NCI-H1436 (cell line): ENCODE results near the gene KRTAP1-4.
"Not testable (repeated sequence)": the region's sequence is repeated elsewhere in the genome, so short reads cannot be mapped to it uniquely, and the experiment has no call there.

Source experiments
- DNase-seq: peaks from one replicate; lab custom pipeline; 2025; lab: John Stamatoyannopoulos, UW

The KRTAP1-4 gene

GRCh38 chr17:41046735-41047465 is 16.9 kb upstream of the KRTAP1-4 start, which contains the start of gene KRTAP2-1:
Gene KRTAP2-1 (minus strand): TSS chr17:41047316. CDS start chr17:41047267, 49 bp downstream.
- DNase-seq: not testable (repeated sequence)

- no peak for DNase-seq
These were observed 13.0 kb upstream of the KRTAP1-4 start for GRCh38 chr17:41042953-41043352.

- DNase-seq: not testable (repeated sequence)
These were observed 11.0 kb upstream of the KRTAP1-4 start, which contains the start of gene KRTAP1-1 for GRCh38 chr17:41040783-41041571. Gene KRTAP1-1 (minus strand): TSS chr17:41041450. CDS start chr17:41041397, 53 bp downstream.

GRCh38 chr17:41037853-41038350 is 7.9 kb upstream of the KRTAP1-4 start:
- no peak for DNase-seq

- not testable (repeated sequence) for DNase-seq
These were observed 4.4 kb upstream of the KRTAP1-4 start, which contains the start of gene KRTAP1-3 for GRCh38 chr17:41034346-41034935. Gene KRTAP1-3 (minus strand): TSS chr17:41034874. CDS start chr17:41034821, 53 bp downstream.

GRCh38 chr17:41026715-41027471 is 3.1 kb downstream of the KRTAP1-4 start, which contains the start of gene KRTAP1-5:
Gene KRTAP1-5 (minus strand): TSS chr17:41027208. CDS start chr17:41027155, 53 bp downstream.
- no peak for DNase-seq

- no peak for DNase-seq
These were observed 5.3 kb downstream of the KRTAP1-4 start for GRCh38 chr17:41024697-41025096.

- no peak for DNase-seq
These were observed 9.7 kb downstream of the KRTAP1-4 start for GRCh38 chr17:41020336-41020735.

GRCh38 chr17:41019415-41019814 is 10.6 kb downstream of the KRTAP1-4 start:
- DNase-seq: no peak

GRCh38 chr17:41018541-41018940 is 11.5 kb downstream of the KRTAP1-4 start:
- DNase-seq: no peak

GRCh38 chr17:41016578-41017215 is 13.3 kb downstream of the KRTAP1-4 start:
- DNase-seq: no peak

GRCh38 chr17:41015454-41015853 is 14.5 kb downstream of the KRTAP1-4 start:
- no peak for DNase-seq

GRCh38 chr17:41013606-41014005 is 16.4 kb downstream of the KRTAP1-4 start:
- DNase-seq: peak; percentile 68

- DNase-seq: no peak
These were observed 16.8 kb downstream of the KRTAP1-4 start for GRCh38 chr17:41013181-41013580.

GRCh38 chr17:41012326-41013120 is 17.5 kb downstream of the KRTAP1-4 start:
- DNase-seq: no peak

- DNase-seq: no peak
These were observed 19.6 kb downstream of the KRTAP1-4 start for GRCh38 chr17:41010441-41010840.

GRCh38 chr17:41009936-41010335 is 20.1 kb downstream of the KRTAP1-4 start:
- no peak for DNase-seq

GRCh38 chr17:41009301-41009760 is 20.7 kb downstream of the KRTAP1-4 start:
- DNase-seq: peak; percentile 21

- DNase-seq: peak; percentile 54
These were observed 21.2 kb downstream of the KRTAP1-4 start, which contains the start of gene KRTAP3-1 for GRCh38 chr17:41008811-41009210. Gene KRTAP3-1 (minus strand): TSS chr17:41009128. CDS start chr17:41009074, 54 bp downstream.

GRCh38 chr17:41004397-41004796 is 25.6 kb downstream of the KRTAP1-4 start:
- DNase-seq: peak; percentile 62
